ENCODE results near the gene CACNA2D1.

- TF ChIP-seq CTCF (IDR thresholded peaks at IDR 0.05 in 2 of 3, conservative IDR thresholded peaks at IDR 0.05 in 1 of 3; ENCODE audit: borderline replicate concordance in 1 of 3, insufficient read depth in 1 of 3, low read depth in 2 of 3, low read length in 2 of 3) (no peak), ZBTB33 (IDR thresholded peaks at IDR 0.05; ENCODE audit: extremely low read depth, insufficient replicate concordance, low read length) (no peak)
Measured at GRCh38 chr7:82429408-82429807, 14.2 kb downstream of the CACNA2D1 start.

All from HCT116 (cell line).